RWPE2 (cell line): ENCODE measurements around the gene CILP2.

ENCODE experiments used
- ATAC-seq: fragments of 200-7000 bp; cut with Tn5 transposase; 3 replicates; pipeline ENCODE4 v1.9.1; 2021; ENCODE audit warnings: low read depth
- DNase-seq: peaks from one replicate; pipeline ENCODE4 v3.0.0-alpha.2; 2020; ENCODE audit warnings: low spot score
- H3K27ac ChIP-seq: fragments of 450-650 bp; 2 replicates; pipeline ENCODE4 v1.5.1; 2017; ENCODE audit warnings: mild to moderate bottlenecking; ENCODE audit not compliant: poor library complexity, severe bottlenecking
- H3K27me3 ChIP-seq: fragments of 250-450 bp; sonication (Bioruptor Pico); 2 replicates; pipeline ENCODE4 v1.5.1; 2021; ENCODE audit warnings: mild to moderate bottlenecking, moderate library complexity; ENCODE audit not compliant: insufficient read depth, poor library complexity, severe bottlenecking
- H3K36me3 ChIP-seq: fragments of 250-450 bp; sonication (Bioruptor Pico); 2 replicates; pipeline ENCODE4 v1.5.1; 2020; ENCODE audit warnings: low read depth, mild to moderate bottlenecking, moderate library complexity
- H3K4me1 ChIP-seq: fragments of 250-450 bp; sonication (Bioruptor Pico); 2 replicates; pipeline ENCODE4 v1.5.1; 2021; ENCODE audit warnings: mild to moderate bottlenecking, moderate library complexity; ENCODE audit not compliant: insufficient read depth, poor library complexity, severe bottlenecking
- H3K4me3 ChIP-seq: fragments of 250-450 bp; sonication (Bioruptor Pico); 2 replicates; pipeline ENCODE4 v1.5.1; 2021; ENCODE audit warnings: mild to moderate bottlenecking, moderate library complexity; ENCODE audit not compliant: severe bottlenecking
- H3K9me3 ChIP-seq: fragments of 250-450 bp; sonication (Bioruptor Pico); 2 replicates; pipeline ENCODE4 v1.5.1; 2021; ENCODE audit warnings: mild to moderate bottlenecking, moderate library complexity; ENCODE audit not compliant: severe bottlenecking
- CTCF ChIP-seq: fragments of 450-650 bp; IDR thresholded peaks from one replicate; pipeline ENCODE4 v1.5.1; 2017; ENCODE audit warnings: mild to moderate bottlenecking, moderate library complexity; ENCODE audit not compliant: poor library complexity, severe bottlenecking

The CILP2 gene

GRCh38 chr19:19592690-19593089, 54.6 kb downstream of the CILP2 start:
- Histone ChIP-seq H3K9me3 (no peaks in the 10 kb centered on the region), H3K36me3 (no peaks in the 10 kb centered on the region), H3K4me3 (no peak overlapping the region), H3K27me3 (no peaks in the 10 kb centered on the region), H3K4me1 (peaks cover 19% of the 10 kb centered on the region), H3K27ac (no peak overlapping the region)
- ATAC-seq = no peak
- no peak for DNase-seq
- TF ChIP-seq CTCF = no peak

DNA sequence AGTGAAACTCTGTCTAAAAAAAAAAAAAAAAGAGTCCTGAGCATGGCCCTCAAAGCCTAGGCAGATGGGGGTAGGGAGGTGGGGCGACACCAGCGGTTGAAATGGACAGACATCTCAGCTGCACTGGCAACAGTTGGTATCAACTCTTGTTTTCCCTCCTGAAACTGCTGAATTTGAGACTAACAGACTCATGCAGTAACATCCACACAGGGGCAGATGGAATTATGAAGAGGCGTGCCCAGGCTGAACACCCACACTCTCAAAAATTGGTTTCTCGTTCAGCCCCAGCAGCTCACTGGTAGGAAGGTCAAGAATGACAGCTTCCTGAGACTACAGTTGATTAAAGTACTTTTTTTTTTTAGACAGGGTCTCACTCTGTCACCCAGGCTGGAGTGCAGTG, 56.3 kb downstream of the CILP2 start:
- H3K27me3 ChIP-seq = no peaks in the 10 kb centered on the region
- H3K9me3 ChIP-seq = no peaks in the 10 kb centered on the region
- DNase-seq = no peak
- no peaks in the 10 kb centered on the region for H3K36me3 ChIP-seq
- no peak for TF ChIP-seq CTCF
- no peak for ATAC-seq
- peaks cover 19% of the 10 kb centered on the region for H3K4me1 ChIP-seq
- H3K27ac ChIP-seq = no peak overlapping the region
- no peak overlapping the region for H3K4me3 ChIP-seq

GRCh38 chr19:19595171-19595701, 57.2 kb downstream of the CILP2 start:
- H3K4me3 ChIP-seq = no peak overlapping the region
- no peaks in the 10 kb centered on the region for H3K36me3 ChIP-seq
- no peak overlapping the region for H3K27ac ChIP-seq
- peaks cover 19% of the 10 kb centered on the region for H3K4me1 ChIP-seq
- ATAC-seq (no peak), DNase-seq (no peak)
- no peak for TF ChIP-seq CTCF
- H3K27me3 ChIP-seq = no peaks in the 10 kb centered on the region
- H3K9me3 ChIP-seq = no peaks in the 10 kb centered on the region
